NB4 (cell line): Measurements from ENCODE around the gene SETD1B.
"Not testable (repeated sequence)": the region's sequence is repeated elsewhere in the genome, so short reads cannot be mapped to it uniquely, and the experiment has no call there.

Experiments used
- MAX ChIP-seq: IDR thresholded peaks from 2 replicates; pipeline ENCODE4 v1.6.1; 2011; ENCODE audit warnings: low read depth, low read length
- MYC ChIP-seq: IDR thresholded peaks from 2 replicates; pipeline ENCODE4 v1.6.1; 2011; ENCODE audit warnings: low read depth, low read length
- POLR2A ChIP-seq: IDR thresholded peaks from 2 replicates; pipeline ENCODE4 v1.6.1; 2011; ENCODE audit warnings: mild to moderate bottlenecking; ENCODE audit not compliant: insufficient read length; ENCODE audit errors: extremely low read depth
- TF ChIP-seq, protein P1 (sequence below): IDR thresholded peaks from one replicate; pipeline ENCODE4 v1.5.1; 2012; ENCODE audit warnings: low read depth, low read length

DNA sequence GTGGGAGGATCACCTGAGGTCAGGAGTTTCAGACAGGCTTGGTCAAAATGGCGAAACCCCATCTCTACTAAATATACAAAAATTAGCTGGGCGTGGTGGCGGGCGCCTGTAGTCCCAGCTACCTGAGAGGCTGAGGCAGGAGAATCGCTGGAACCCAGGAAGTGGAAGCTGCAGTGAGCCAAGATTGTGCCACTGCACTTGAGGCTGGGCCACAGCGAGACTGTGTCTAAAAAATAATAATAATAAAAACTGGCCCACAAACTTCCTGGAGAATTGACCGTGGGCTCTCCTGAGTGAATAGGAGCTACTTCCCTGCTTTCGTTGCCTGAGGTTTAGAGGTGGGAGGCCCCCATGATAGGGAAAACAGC, 72.3 kb downstream of the SETD1B start:
- TF ChIP-seq, protein P1, sequence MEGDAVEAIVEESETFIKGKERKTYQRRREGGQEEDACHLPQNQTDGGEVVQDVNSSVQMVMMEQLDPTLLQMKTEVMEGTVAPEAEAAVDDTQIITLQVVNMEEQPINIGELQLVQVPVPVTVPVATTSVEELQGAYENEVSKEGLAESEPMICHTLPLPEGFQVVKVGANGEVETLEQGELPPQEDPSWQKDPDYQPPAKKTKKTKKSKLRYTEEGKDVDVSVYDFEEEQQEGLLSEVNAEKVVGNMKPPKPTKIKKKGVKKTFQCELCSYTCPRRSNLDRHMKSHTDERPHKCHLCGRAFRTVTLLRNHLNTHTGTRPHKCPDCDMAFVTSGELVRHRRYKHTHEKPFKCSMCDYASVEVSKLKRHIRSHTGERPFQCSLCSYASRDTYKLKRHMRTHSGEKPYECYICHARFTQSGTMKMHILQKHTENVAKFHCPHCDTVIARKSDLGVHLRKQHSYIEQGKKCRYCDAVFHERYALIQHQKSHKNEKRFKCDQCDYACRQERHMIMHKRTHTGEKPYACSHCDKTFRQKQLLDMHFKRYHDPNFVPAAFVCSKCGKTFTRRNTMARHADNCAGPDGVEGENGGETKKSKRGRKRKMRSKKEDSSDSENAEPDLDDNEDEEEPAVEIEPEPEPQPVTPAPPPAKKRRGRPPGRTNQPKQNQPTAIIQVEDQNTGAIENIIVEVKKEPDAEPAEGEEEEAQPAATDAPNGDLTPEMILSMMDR: not testable (repeated sequence)
- not testable (repeated sequence) for TF ChIP-seq POLR2A, MAX, MYC
